Caco-2 (cell line): ENCODE data around the gene KIR3DL1. TPM values are rescaled to one million over a fixed set of nuclear protein-coding genes. Genes with fewer than 3 reads are reported as not detected.

Source experiments
- BruUV-seq: library from RNA; stranded (reverse); fragments of 400-500 nt; replicated peaks from 2 replicates; lab custom pipeline; 2021; lab: Mats Ljungman, UMichigan
- CTCF ChIA-PET: fragments of 300-600 bp; sonication (Branson Sonifier 250); formaldehyde crosslinking; loops from one replicate; lab custom pipeline; 2022; ENCODE audit warnings: antibody characterized with exemption; lab: Charles Lee
- POLR2A ChIA-PET: fragments of 300-600 bp; sonication (Branson Sonifier 250); formaldehyde crosslinking; loops from one replicate; lab custom pipeline; 2022; ENCODE audit warnings: antibody characterized with exemption; lab: Charles Lee
- DNase-seq, 2 experiments: peaks; one replicate each; pipeline versions ENCODE4 v3.0.0 to v3.0.0-alpha.2; 2020 to 2022
- H3K27me3 ChIP-seq: replicated peaks from 2 replicates; pipeline ENCODE4 v1.6.0; 2011; ENCODE audit warnings: low read length; ENCODE audit not compliant: control insufficient read depth, insufficient read depth
- H3K36me3 ChIP-seq: 2 replicates; pipeline ENCODE4 v1.5.1; 2011; ENCODE audit warnings: low read length; ENCODE audit not compliant: control insufficient read depth, insufficient read depth
- H3K4me1 ChIP-seq: fragments of 250-450 bp; sonication (Bioruptor Pico); 2 replicates; pipeline ENCODE4 v1.5.1; 2020; ENCODE audit warnings: mild to moderate bottlenecking
- H3K4me3 ChIP-seq: 2 replicates; pipeline ENCODE4 v1.5.1; 2011; ENCODE audit warnings: low read depth, mild to moderate bottlenecking, control low read depth, low read length
- H3K9me3 ChIP-seq: fragments of 250-450 bp; sonication (Bioruptor Pico); 2 replicates; pipeline ENCODE4 v1.5.1; 2020; ENCODE audit warnings: mild to moderate bottlenecking, moderate library complexity
- H3K27ac Mint-ChIP-seq: one replicate; pipeline ENCODE4 v1.8.0; 2022; ENCODE audit warnings: mixed read lengths; ENCODE audit not compliant: unreplicated experiment
- H3K27me3 Mint-ChIP-seq: one replicate; pipeline ENCODE4 v1.8.0; 2022; ENCODE audit warnings: mixed read lengths; ENCODE audit not compliant: insufficient read depth, unreplicated experiment
- H3K36me3 Mint-ChIP-seq: one replicate; pipeline ENCODE4 v1.8.0; 2022; ENCODE audit warnings: mild to moderate bottlenecking, mixed read lengths; ENCODE audit not compliant: insufficient read depth, unreplicated experiment
- H3K4me1 Mint-ChIP-seq: one replicate; pipeline ENCODE4 v1.8.0; 2022; ENCODE audit warnings: low read depth, mixed read lengths; ENCODE audit not compliant: unreplicated experiment
- H3K4me3 Mint-ChIP-seq: one replicate; pipeline ENCODE4 v1.8.0; 2022; ENCODE audit warnings: mild to moderate bottlenecking, moderate library complexity, mixed read lengths; ENCODE audit not compliant: unreplicated experiment
- H3K9me3 Mint-ChIP-seq: one replicate; pipeline ENCODE4 v1.8.0; 2022; ENCODE audit warnings: mixed read lengths; ENCODE audit not compliant: unreplicated experiment
- intact Hi-C: fragments of 100-400 bp; cut with micrococcal nuclease; formaldehyde crosslinking; loops from one replicate; pipeline ENCODE4 v1.10.0; 2022; ENCODE audit not compliant: unreplicated experiment
- total RNA-seq: library from RNA; stranded (reverse); gene quantifications from 2 replicates; pipeline ENCODE4 v1.2.3, GENCODE V29; 2022
- TF ChIP-seq, protein P1 (sequence below), 2 experiments: fragments of 200-600 bp in 1 of 2; IDR thresholded peaks; 1 replicate in 1 of 2; 2 replicates in 1 of 2; pipeline versions ENCODE4 v1.5.1 to v1.8.0; 2011 to 2022; ENCODE audit warnings: antibody characterized with exemption in 1 of 2, control low read depth in 1 of 2, inconsistent platforms in 1 of 2, low read depth in 1 of 2, low read length in 1 of 2, mild to moderate bottlenecking in 1 of 2, moderate library complexity in 1 of 2; ENCODE audit not compliant: insufficient read depth in 1 of 2, severe bottlenecking in 1 of 2, unreplicated experiment in 1 of 2

Gene KIR3DL1
- total RNA-seq, 1 experiment from 2014 or later, result not detected

- H3K4me1 ChIP-seq, result no peaks in the 10 kb centered on the region
- TF ChIP-seq, protein P1, sequence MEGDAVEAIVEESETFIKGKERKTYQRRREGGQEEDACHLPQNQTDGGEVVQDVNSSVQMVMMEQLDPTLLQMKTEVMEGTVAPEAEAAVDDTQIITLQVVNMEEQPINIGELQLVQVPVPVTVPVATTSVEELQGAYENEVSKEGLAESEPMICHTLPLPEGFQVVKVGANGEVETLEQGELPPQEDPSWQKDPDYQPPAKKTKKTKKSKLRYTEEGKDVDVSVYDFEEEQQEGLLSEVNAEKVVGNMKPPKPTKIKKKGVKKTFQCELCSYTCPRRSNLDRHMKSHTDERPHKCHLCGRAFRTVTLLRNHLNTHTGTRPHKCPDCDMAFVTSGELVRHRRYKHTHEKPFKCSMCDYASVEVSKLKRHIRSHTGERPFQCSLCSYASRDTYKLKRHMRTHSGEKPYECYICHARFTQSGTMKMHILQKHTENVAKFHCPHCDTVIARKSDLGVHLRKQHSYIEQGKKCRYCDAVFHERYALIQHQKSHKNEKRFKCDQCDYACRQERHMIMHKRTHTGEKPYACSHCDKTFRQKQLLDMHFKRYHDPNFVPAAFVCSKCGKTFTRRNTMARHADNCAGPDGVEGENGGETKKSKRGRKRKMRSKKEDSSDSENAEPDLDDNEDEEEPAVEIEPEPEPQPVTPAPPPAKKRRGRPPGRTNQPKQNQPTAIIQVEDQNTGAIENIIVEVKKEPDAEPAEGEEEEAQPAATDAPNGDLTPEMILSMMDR (IDR thresholded peaks at IDR 0.05; ENCODE audit: insufficient read depth in 1 of 2, low read depth in 1 of 2, low read length in 1 of 2, severe bottlenecking in 1 of 2, unreplicated experiment in 1 of 2), result no peak
- H3K9me3 ChIP-seq, result 0 out of 2 replicates have a peak, but pooled peaks cover under 1% of the 10 kb centered on the region
- no TSS peak for BruUV-seq
- DNase-seq, result no peak
- no peak overlapping the region for H3K4me3 ChIP-seq
- POLR2A ChIA-PET, result no interaction called here
- intact Hi-C loops, result no loop called here
- Mint-ChIP-seq H3K36me3 (no peaks in the 10 kb centered on the region), H3K4me1 (no peaks in the 10 kb centered on the region), H3K4me3 (no peak overlapping the region), H3K9me3 (no peaks in the 10 kb centered on the region), H3K27me3 (peaks cover 33% of the 10 kb centered on the region), H3K27ac (no peak overlapping the region)
- H3K36me3 ChIP-seq, result no peaks in the 10 kb centered on the region
- H3K27me3 ChIP-seq, result no peaks in the 10 kb centered on the region; the same call in 1 of the 2 replicates
- CTCF ChIA-PET, result no interaction called here
Observed at GRCh38 chr19:54877471-54877870, 61.2 kb downstream of the KIR3DL1 start.

Other genes starting within 250 kb of the KIR3DL1 start
- not detected in 2 replicates for gene LILRA2, start 242.7 kb upstream of the KIR3DL1 start, total RNA-seq
- not detected in 2 replicates for gene LILRA1, start 222.8 kb upstream of the KIR3DL1 start, total RNA-seq
- gene LILRB1, start 186.0 kb upstream of the KIR3DL1 start, total RNA-seq, result not detected in 2 replicates
- not detected in 2 replicates for gene LILRB4, start 153.5 kb upstream of the KIR3DL1 start, total RNA-seq
- not detected in 2 replicates for gene KIR3DL3, start 92.0 kb upstream of the KIR3DL1 start, total RNA-seq
- not detected in 2 replicates for gene KIR2DL3, start 78.0 kb upstream of the KIR3DL1 start, total RNA-seq
- not detected in 2 replicates for gene KIR2DL1, start 46.7 kb upstream of the KIR3DL1 start, total RNA-seq
- not detected in 2 replicates for gene KIR2DL4, start 12.9 kb upstream of the KIR3DL1 start, total RNA-seq
- gene KIR2DS4, start 16.2 kb downstream of the KIR3DL1 start, total RNA-seq, result not detected in 2 replicates
- gene KIR3DL2, start 34.0 kb downstream of the KIR3DL1 start, total RNA-seq, result not detected in 2 replicates
- not detected in 2 replicates for gene FCAR, start 57.8 kb downstream of the KIR3DL1 start, total RNA-seq
- 0.91 and 1.1 TPM in 2 replicates for gene NCR1, start 89.7 kb downstream of the KIR3DL1 start, total RNA-seq
- gene NLRP7, start 131.1 kb downstream of the KIR3DL1 start, total RNA-seq, result 0.43 and 0.49 TPM in 2 replicates
- gene NLRP2, start 149.9 kb downstream of the KIR3DL1 start, total RNA-seq, result 108 and 115 TPM in 2 replicates
- gene GP6, start 221.8 kb downstream of the KIR3DL1 start, total RNA-seq, result not detected in 2 replicates
- 43.3 and 49.8 TPM in 2 replicates for gene RDH13, start 246.7 kb downstream of the KIR3DL1 start, total RNA-seq